NB4 (cell line): ENCODE data around the gene NPB.

Experiments
- DNase-seq: peaks from one replicate; pipeline ENCODE4 v3.0.0; 2010; ENCODE audit warnings: low read depth
- H3K4me3 ChIP-seq: one replicate; pipeline ENCODE4 v1.5.1; 2011; ENCODE audit warnings: mild to moderate bottlenecking, low read depth, low read length, moderate library complexity
- CTCF ChIP-seq: IDR thresholded peaks from one replicate; pipeline ENCODE4 v1.5.1; 2012; ENCODE audit warnings: low read depth, low read length
- MAX ChIP-seq: IDR thresholded peaks from 2 replicates; pipeline ENCODE4 v1.6.1; 2011; ENCODE audit warnings: low read depth, low read length
- MYC ChIP-seq: IDR thresholded peaks from 2 replicates; pipeline ENCODE4 v1.6.1; 2011; ENCODE audit warnings: low read depth, low read length
- POLR2A ChIP-seq: IDR thresholded peaks from 2 replicates; pipeline ENCODE4 v1.6.1; 2011; ENCODE audit warnings: mild to moderate bottlenecking; ENCODE audit not compliant: insufficient read length; ENCODE audit errors: extremely low read depth

The NPB gene

GRCh38 chr17:81903415-81903831 lies 1.4 kb downstream of the NPB start:
- no peak for DNase-seq
- no peak overlapping the region for H3K4me3 ChIP-seq
- TF ChIP-seq CTCF (no peak), MYC (no peak), MAX (no peak), POLR2A (no peak)

GRCh38 chr17:81903896-81904599 lies 2.0 kb downstream of the NPB start:
- H3K4me3 ChIP-seq, result no peak overlapping the region
- DNase-seq, result no peak
- TF ChIP-seq MYC, result no peak
- no peak for TF ChIP-seq POLR2A
- no peak for TF ChIP-seq MAX
- TF ChIP-seq CTCF, result no peak

GRCh38 chr17:81904600-81905423 lies 2.8 kb downstream of the NPB start:
- H3K4me3 ChIP-seq, result no peak overlapping the region
- DNase-seq, result no peak
- TF ChIP-seq POLR2A (no peak), MAX (no peak), MYC (no peak), CTCF (no peak)

GRCh38 chr17:81905424-81905875 lies 3.4 kb downstream of the NPB start:
- TF ChIP-seq CTCF (no peak), MAX (no peak), MYC (no peak)
- H3K4me3 ChIP-seq, result no peak overlapping the region
- DNase-seq, result no peak

- H3K4me3 ChIP-seq, result no peak overlapping the region
- no peak for TF ChIP-seq MYC
- TF ChIP-seq MAX, result no peak
- no peak for TF ChIP-seq CTCF
- no peak for TF ChIP-seq POLR2A
- no peak for DNase-seq
Measured at GRCh38 chr17:81905993-81906392, 4.0 kb downstream of the NPB start.
